K562 (cell line): ENCODE measurements around the gene ADM5. TPM values are rescaled to one million over a fixed set of nuclear protein-coding genes. Genes with fewer than 3 reads are reported as not detected.

Source experiments
- CBFB ChIP-seq: sonication (generic); formaldehyde crosslinking; IDR thresholded peaks from 2 replicates; pipeline ENCODE4 v1.4.0; 2020; ENCODE audit warnings: mild to moderate bottlenecking, missing genetic modification reagents
- CREM ChIP-seq: IDR thresholded peaks from 2 replicates; pipeline ENCODE4 v1.6.1; 2014; ENCODE audit warnings: antibody characterized with exemption, low read depth
- CXXC5 ChIP-seq: fragments of 250-450 bp; sonication (Bioruptor Pico); IDR thresholded peaks from 2 replicates; pipeline ENCODE4 v1.8.0; 2022; ENCODE audit warnings: inconsistent platforms, mild to moderate bottlenecking, moderate library complexity
- EP400 ChIP-seq: fragments of 450-650 bp; IDR thresholded peaks from 2 replicates; pipeline ENCODE4 v1.6.1; 2017; ENCODE audit warnings: antibody characterized with exemption, mild to moderate bottlenecking, moderate library complexity
- GATAD2A ChIP-seq: fragments of 450-650 bp; IDR thresholded peaks from 2 replicates; pipeline ENCODE4 v1.6.1; 2017
- HCFC1 ChIP-seq: IDR thresholded peaks from 2 replicates; pipeline ENCODE4 v1.6.1; 2012; ENCODE audit warnings: low read depth, low read length, improper control_type of control experiment
- HDAC1 ChIP-seq, 2 experiments: fragments of 450-650 bp; IDR thresholded peaks; 2 replicates each; pipeline ENCODE4 v1.6.1; 2016 to 2017; ENCODE audit warnings: inconsistent platforms in 1 of 2, mild to moderate bottlenecking in 1 of 2, moderate library complexity in 1 of 2
- HMGN3 ChIP-seq: IDR thresholded peaks from 2 replicates; pipeline ENCODE4 v1.6.1; 2011; ENCODE audit warnings: borderline replicate concordance, low read depth, mild to moderate bottlenecking, mixed read lengths, low read length; ENCODE audit not compliant: insufficient read length; ENCODE audit errors: extremely low read depth
- KLF16 ChIP-seq: IDR thresholded peaks from 2 replicates; pipeline ENCODE4 v1.6.1; 2016; ENCODE audit warnings: antibody characterized with exemption
- MCM7 ChIP-seq, 2 experiments: fragments of 450-650 bp; IDR thresholded peaks; 2 replicates each; pipeline ENCODE4 v1.6.1; 2016 to 2018
- NR1H2 ChIP-seq: sonication (generic); formaldehyde crosslinking; IDR thresholded peaks from 2 replicates; pipeline ENCODE4 v1.4.0; 2020; ENCODE audit warnings: mild to moderate bottlenecking, missing genetic modification reagents
- PRMT5 ChIP-seq: sonication (generic); formaldehyde crosslinking; IDR thresholded peaks from 2 replicates; pipeline ENCODE4 v1.5.0; 2020; ENCODE audit warnings: missing genetic modification reagents
- RBFOX2 ChIP-seq: fragments of 200-400 bp; formaldehyde crosslinking; IDR thresholded peaks from 2 replicates; pipeline ENCODE4 v1.6.1; 2017; ENCODE audit warnings: low read depth, mild to moderate bottlenecking, low read length, moderate library complexity
- RCOR1 ChIP-seq, 2 experiments: IDR thresholded peaks; 2 replicates each; pipeline ENCODE4 v1.6.1; 2012; ENCODE audit warnings: low read depth in 2 of 2, low read length in 2 of 2, borderline replicate concordance in 1 of 2, improper control_type of control experiment in 1 of 2
- RHOXF2B ChIP-seq: fragments of 250-450 bp; sonication (Bioruptor Pico); conservative IDR thresholded peaks from 2 replicates; pipeline ENCODE4 v1.5.1; 2021
- SMC3 ChIP-seq: conservative IDR thresholded peaks from 2 replicates; pipeline ENCODE4 v1.6.1; 2011; ENCODE audit warnings: low read depth, low read length, improper control_type of control experiment; ENCODE audit not compliant: insufficient read depth
- SP1 ChIP-seq: sonication (generic); formaldehyde crosslinking; IDR thresholded peaks from 2 replicates; pipeline ENCODE4 v1.8.1; 2022; ENCODE audit warnings: mild to moderate bottlenecking, missing genetic modification reagents
- TAF15 ChIP-seq: fragments of 200-400 bp; formaldehyde crosslinking; IDR thresholded peaks from 2 replicates; pipeline ENCODE4 v1.6.1; 2017; ENCODE audit warnings: mild to moderate bottlenecking, low read depth, low read length, moderate library complexity
- XRCC5 ChIP-seq: fragments of 200-400 bp; formaldehyde crosslinking; IDR thresholded peaks from 2 replicates; pipeline ENCODE4 v1.6.1; 2017; ENCODE audit warnings: low read depth, mild to moderate bottlenecking, low read length
- ZBTB17 ChIP-seq: fragments of 450-650 bp; formaldehyde crosslinking; IDR thresholded peaks from 2 replicates; pipeline ENCODE4 v1.4.0; 2020; ENCODE audit warnings: mild to moderate bottlenecking
- ZFX ChIP-seq: sonication (generic); formaldehyde crosslinking; IDR thresholded peaks from 2 replicates; pipeline ENCODE4 v1.8.0; 2022; ENCODE audit warnings: mild to moderate bottlenecking, missing genetic modification reagents, moderate library complexity
- ZKSCAN3 ChIP-seq: fragments of 250-450 bp; sonication (Bioruptor Pico); IDR thresholded peaks from 2 replicates; pipeline ENCODE4 v1.4.0; 2020
- ZNF766 ChIP-seq: fragments of 200-800 bp; sonication (Bioruptor generic); conservative IDR thresholded peaks from 2 replicates; pipeline ENCODE4 v1.6.1; 2016; ENCODE audit warnings: missing genetic modification characterization, missing compliant biosample characterization
- polyA plus RNA-seq, 8 experiments: library from polyadenylated mRNA; depleted of rRNA in 4 of 8; stranded (reverse) in 5 of 8; unstranded in 3 of 8; fragments of >200 nt; fragmentation: Nextera tagmentation in 2 of 8; fragmentation: Illumina TruSeq in 1 of 8; extraction: Ambion mirVana in 2 of 8; extraction: Trizol in 1 of 8; gene quantifications; 2 replicates each; pipeline versions ENCODE4 v1.2.1 to v1.2.3, GENCODE V29; 2011 to 2014; ENCODE audit warnings: inconsistent platforms in 1 of 8, missing spikeins in 1 of 8
- total RNA-seq, 7 experiments: library from RNA; depleted of rRNA in 6 of 7; stranded (reverse); fragments of >200 nt in 6 of 7; fragmentation: Illumina TruSeq in 2 of 7; extraction: Trizol in 2 of 7; gene quantifications; 2 replicates each; pipeline versions ENCODE4 v1.2.1 to v1.2.3, GENCODE V29; 2011 to 2021; ENCODE audit warnings: low replicate concordance in 1 of 7
- TF ChIP-seq, protein P1 (sequence below): IDR thresholded peaks from 2 replicates; pipeline ENCODE4 v1.6.1; 2011; ENCODE audit warnings: borderline replicate concordance, low read depth, mild to moderate bottlenecking, moderate library complexity, low read length; ENCODE audit not compliant: insufficient read depth, poor library complexity, severe bottlenecking
- TF ChIP-seq, protein P2 (sequence below), 2 experiments: fragments of 450-650 bp in 1 of 2; sonication (generic) in 1 of 2; formaldehyde crosslinking in 1 of 2; IDR thresholded peaks in 1 of 2; conservative IDR thresholded peaks in 1 of 2; 2 replicates each; pipeline versions ENCODE4 v1.6.1 to v1.8.1; 2016 to 2023; ENCODE audit warnings: mild to moderate bottlenecking in 2 of 2, moderate library complexity in 2 of 2, inconsistent platforms in 1 of 2, missing genetic modification reagents in 1 of 2

The ADM5 gene
- total and polyA plus RNA-seq, 9 of the 15 experiments (the other 6 are each of a cell fraction or from before 2014, with no cell fraction given), result 0.13 to 8.4 (median 2.0) TPM; not detected in 1

DNA sequence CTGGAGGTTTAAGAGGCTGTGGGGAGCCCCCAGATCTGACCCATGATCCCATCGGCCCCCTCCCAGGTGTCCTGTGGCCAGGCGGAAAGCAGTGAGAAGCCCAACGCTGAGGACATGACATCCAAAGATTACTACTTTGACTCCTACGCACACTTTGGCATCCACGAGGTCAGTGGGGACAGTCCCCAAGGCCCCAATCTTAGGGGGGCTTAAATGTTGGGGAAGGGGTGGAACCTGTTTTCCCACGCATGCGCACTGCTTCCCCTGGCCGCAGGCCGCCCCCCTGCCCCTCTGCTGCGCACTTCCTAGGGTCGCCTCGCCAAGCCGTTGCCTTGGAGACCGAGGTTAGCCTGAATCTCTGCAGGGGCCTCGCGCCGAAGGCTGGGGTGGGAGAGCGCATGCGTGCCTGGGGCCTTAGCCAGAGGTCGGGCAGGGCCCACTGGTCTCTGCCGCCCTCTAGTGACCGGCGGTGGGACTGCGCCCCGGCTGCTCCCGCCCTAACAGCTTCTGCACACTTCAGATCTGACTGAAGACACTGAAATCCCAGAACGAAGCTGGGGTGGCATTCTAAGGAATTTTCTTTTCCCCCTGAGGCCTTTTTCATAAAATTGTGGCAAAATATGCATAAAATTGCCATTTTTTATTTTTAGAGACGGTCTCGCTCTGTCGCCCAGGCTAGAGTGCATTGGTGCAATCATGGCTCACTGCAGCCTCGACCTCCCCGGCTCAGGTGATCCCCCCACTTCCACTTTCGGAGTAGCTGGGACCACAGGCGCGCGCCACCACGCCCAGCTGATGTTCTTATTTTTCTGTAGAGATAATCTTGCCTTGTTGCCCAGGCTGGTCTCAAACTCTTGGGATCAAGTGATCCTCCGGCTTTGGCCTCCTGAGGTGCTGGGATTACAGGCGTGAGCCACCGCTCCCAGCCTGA, 8.7 kb upstream of the ADM5 start (continued):
- TF ChIP-seq ZBTB17 (CRISPR knock-in tag) (0 out of 2 replicates have a peak, but pooled peaks have one; percentile 51), XRCC5 (peak; percentile 90; the same call in 1 of the 2 replicates), NR1H2 (CRISPR knock-in tag) (0 out of 2 replicates have a peak, but pooled peaks have one; percentile 52), CXXC5 (CRISPR knock-in tag) (peak; percentile 34), ZKSCAN3 (CRISPR knock-in tag) (no peak), ZFX (CRISPR knock-in tag) (peak; percentile 56), HCFC1 (0 out of 2 replicates have a peak, but pooled peaks have one; percentile 32), HMGN3 (peak; percentile 72), SMC3 (peak; percentile 82), TAF15 (no peak), HDAC1 (IDR thresholded peaks at IDR 0.05) (peak in 1 of 2 experiments; percentile 43; a peak in 1 of 4 replicates), SP1 (CRISPR knock-in tag) (peak; percentile 79), CBFB (peak; percentile 28; the same call in 1 of the 2 replicates), RHOXF2B (no peak), PRMT5 (no peak), EP400 (peak; percentile 26; the same call in 1 of the 2 replicates), KLF16 (peak; percentile 59; the same call in 1 of the 2 replicates), GATAD2A (no peak), RCOR1 (IDR thresholded peaks at IDR 0.05; ENCODE audit: borderline replicate concordance in 1 of 2, low read depth in 2 of 2, low read length in 2 of 2) (peak in 1 of 2 experiments; percentile 12; a peak in 1 of 4 replicates), ZNF766 (CRISPR knock-in tag) (peak; percentile 34; the same call in 1 of the 2 replicates), RBFOX2 (peak; percentile 58), CREM (no peak), MCM7 (IDR thresholded peaks at IDR 0.05) (no peak)
- TF ChIP-seq, protein P1, sequence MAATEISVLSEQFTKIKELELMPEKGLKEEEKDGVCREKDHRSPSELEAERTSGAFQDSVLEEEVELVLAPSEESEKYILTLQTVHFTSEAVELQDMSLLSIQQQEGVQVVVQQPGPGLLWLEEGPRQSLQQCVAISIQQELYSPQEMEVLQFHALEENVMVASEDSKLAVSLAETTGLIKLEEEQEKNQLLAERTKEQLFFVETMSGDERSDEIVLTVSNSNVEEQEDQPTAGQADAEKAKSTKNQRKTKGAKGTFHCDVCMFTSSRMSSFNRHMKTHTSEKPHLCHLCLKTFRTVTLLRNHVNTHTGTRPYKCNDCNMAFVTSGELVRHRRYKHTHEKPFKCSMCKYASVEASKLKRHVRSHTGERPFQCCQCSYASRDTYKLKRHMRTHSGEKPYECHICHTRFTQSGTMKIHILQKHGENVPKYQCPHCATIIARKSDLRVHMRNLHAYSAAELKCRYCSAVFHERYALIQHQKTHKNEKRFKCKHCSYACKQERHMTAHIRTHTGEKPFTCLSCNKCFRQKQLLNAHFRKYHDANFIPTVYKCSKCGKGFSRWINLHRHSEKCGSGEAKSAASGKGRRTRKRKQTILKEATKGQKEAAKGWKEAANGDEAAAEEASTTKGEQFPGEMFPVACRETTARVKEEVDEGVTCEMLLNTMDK, result peak; percentile 97
- TF ChIP-seq, protein P2, sequence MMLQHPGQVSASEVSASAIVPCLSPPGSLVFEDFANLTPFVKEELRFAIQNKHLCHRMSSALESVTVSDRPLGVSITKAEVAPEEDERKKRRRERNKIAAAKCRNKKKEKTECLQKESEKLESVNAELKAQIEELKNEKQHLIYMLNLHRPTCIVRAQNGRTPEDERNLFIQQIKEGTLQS (IDR thresholded peaks at IDR 0.05), result no peak
- TF ChIP-seq, protein P2 (CRISPR knock-in tag; conservative IDR thresholded peaks at IDR 0.05), result 0 out of 2 replicates have a peak, but pooled peaks have one; percentile 52
